ENCODE measurements around the gene POLR3E.

POLR3E gene

GRCh38 chr16:22311520-22311919, 14.3 kb downstream of the POLR3E start:
- H3K4me3 ChIP-seq (ENCODE audit: low read depth, low read length) = no peak overlapping the region
- no peak for DNase-seq (ENCODE audit: low read depth)
- no peak for TF ChIP-seq CTCF (IDR thresholded peaks at IDR 0.05; ENCODE audit: control insufficient read depth, extremely low read depth, insufficient read depth)

- TF ChIP-seq CTCF (IDR thresholded peaks at IDR 0.05; ENCODE audit: control insufficient read depth, extremely low read depth, insufficient read depth) = no peak
- H3K4me3 ChIP-seq (ENCODE audit: low read depth, low read length) = no peak overlapping the region
- no peak for DNase-seq (ENCODE audit: low read depth)
Observed at GRCh38 chr16:22312897-22313781, 15.9 kb downstream of the POLR3E start.

GRCh38 chr16:22313876-22314470, 16.8 kb downstream of the POLR3E start:
- H3K4me3 ChIP-seq (ENCODE audit: low read depth, low read length) = no peak overlapping the region
- no peak for TF ChIP-seq CTCF (IDR thresholded peaks at IDR 0.05; ENCODE audit: control insufficient read depth, extremely low read depth, insufficient read depth)
- DNase-seq (ENCODE audit: low read depth) = no peak

- DNase-seq (ENCODE audit: low read depth) = no peak
- no peak for TF ChIP-seq CTCF (IDR thresholded peaks at IDR 0.05; ENCODE audit: control insufficient read depth, extremely low read depth, insufficient read depth)
- no peak overlapping the region for H3K4me3 ChIP-seq (ENCODE audit: low read depth, low read length)
Observed at GRCh38 chr16:22314661-22315626, 17.7 kb downstream of the POLR3E start.

GRCh38 chr16:22315979-22316378, 18.8 kb downstream of the POLR3E start:
- DNase-seq (ENCODE audit: low read depth) = no peak
- H3K4me3 ChIP-seq (ENCODE audit: low read depth, low read length) = no peak overlapping the region
- TF ChIP-seq CTCF (IDR thresholded peaks at IDR 0.05; ENCODE audit: control insufficient read depth, extremely low read depth, insufficient read depth) = no peak

- no peak overlapping the region for H3K4me3 ChIP-seq (ENCODE audit: low read depth, low read length)
- DNase-seq (ENCODE audit: low read depth) = no peak
- TF ChIP-seq CTCF (IDR thresholded peaks at IDR 0.05; ENCODE audit: control insufficient read depth, extremely low read depth, insufficient read depth) = no peak
Observed at GRCh38 chr16:22316411-22316811, 19.2 kb downstream of the POLR3E start.
